Osteoblast (primary cell): Measurements from ENCODE around the gene EIPR1. TPM values are rescaled to one million over a fixed set of nuclear protein-coding genes. Genes with fewer than 3 reads are reported as not detected.
"Not testable (repeated sequence)": the region's sequence is repeated elsewhere in the genome, so short reads cannot be mapped to it uniquely, and the experiment has no call there.

Experiments
- DNase-seq: peaks from one replicate; pipeline ENCODE4 v3.0.0; 2011; ENCODE audit warnings: low spot score, mixed read lengths; ENCODE audit not compliant: insufficient read length; ENCODE audit errors: missing footprints
- H2AFZ ChIP-seq: 2 replicates; pipeline ENCODE4 v1.6.0; 2011; ENCODE audit warnings: mild to moderate bottlenecking, low read length
- H3K27ac ChIP-seq: 2 replicates; pipeline ENCODE4 v1.5.1; 2011; ENCODE audit warnings: mild to moderate bottlenecking, low read depth, low read length, moderate library complexity
- H3K27me3 ChIP-seq: 2 replicates; pipeline ENCODE4 v1.6.0; 2012; ENCODE audit warnings: mild to moderate bottlenecking, control low read depth, inconsistent platforms, low read length, moderate library complexity; ENCODE audit not compliant: insufficient read depth
- H3K36me3 ChIP-seq: 2 replicates; pipeline ENCODE4 v1.5.1; 2011; ENCODE audit warnings: mild to moderate bottlenecking, low read length, control low read depth, moderate library complexity; ENCODE audit not compliant: insufficient read depth
- H3K4me1 ChIP-seq: 2 replicates; pipeline ENCODE4 v1.5.1; 2011; ENCODE audit warnings: mild to moderate bottlenecking, low read length, control low read depth, moderate library complexity; ENCODE audit not compliant: insufficient read depth
- H3K4me2 ChIP-seq: 2 replicates; pipeline ENCODE4 v1.6.0; 2011; ENCODE audit warnings: mild to moderate bottlenecking, low read length; ENCODE audit not compliant: insufficient read depth
- H3K4me3 ChIP-seq: fragments of 200-600 bp; sonication (generic); 3 replicates; pipeline ENCODE4 v1.5.1; 2012; ENCODE audit warnings: mild to moderate bottlenecking, low read length, inconsistent platforms; ENCODE audit not compliant: insufficient read depth
- H3K79me2 ChIP-seq: 2 replicates; pipeline ENCODE4 v1.6.0; 2012; ENCODE audit warnings: mild to moderate bottlenecking, low read length, control low read depth, inconsistent platforms; ENCODE audit not compliant: insufficient read depth
- H3K9me3 ChIP-seq: 2 replicates; pipeline ENCODE4 v1.5.1; 2011; ENCODE audit warnings: low read depth, low read length, control low read depth
- H4K20me1 ChIP-seq: 2 replicates; pipeline ENCODE4 v1.6.0; 2012; ENCODE audit warnings: mild to moderate bottlenecking, low read length, control low read depth; ENCODE audit not compliant: insufficient read depth
- CTCF ChIP-seq: IDR thresholded peaks from 2 replicates; pipeline ENCODE4 v1.5.1; 2011; ENCODE audit warnings: mild to moderate bottlenecking, low read depth, low read length, moderate library complexity; ENCODE audit errors: extremely low read depth
- total RNA-seq: library from RNA; depleted of rRNA; stranded (reverse); fragments of >200 nt; gene quantifications from 2 replicates; pipeline ENCODE4 v1.2.3, GENCODE V29; 2012

EIPR1 gene
- total RNA-seq, 1 donor: 17.7 TPM

- Histone ChIP-seq H3K4me3 (no peak overlapping the region), H3K27ac (no peak overlapping the region), H3K27me3 (no peaks in the 10 kb centered on the region), H3K79me2 (no peaks in the 10 kb centered on the region), H3K4me1 (no peaks in the 10 kb centered on the region), H4K20me1 (peaks cover 6% of the 10 kb centered on the region), H3K4me2 (no peak overlapping the region), H3K36me3 (no peaks in the 10 kb centered on the region), H3K9me3 (no peaks in the 10 kb centered on the region), H2AFZ (no peak overlapping the region)
- DNase-seq: peak; percentile 14
- TF ChIP-seq CTCF: no peak
These were observed 89.7 kb downstream of the EIPR1 start for GRCh38 chr2:3287896-3288295.

GRCh38 chr2:3286646-3287036, 91.0 kb downstream of the EIPR1 start:
- not testable (repeated sequence) for H3K4me3 ChIP-seq, H3K9me3 ChIP-seq, H3K27me3 ChIP-seq, H3K36me3 ChIP-seq, H3K27ac ChIP-seq, H3K4me2 ChIP-seq, H2AFZ ChIP-seq, H3K79me2 ChIP-seq, H3K4me1 ChIP-seq
- peaks cover 11% of the 10 kb centered on the region for H4K20me1 ChIP-seq
- DNase-seq: peak; percentile 25

GRCh38 chr2:3285901-3286645, 91.5 kb downstream of the EIPR1 start:
- peak; percentile 88 for DNase-seq
- no peak for TF ChIP-seq CTCF
- peaks cover 11% of the 10 kb centered on the region for H4K20me1 ChIP-seq
- no peak overlapping the region for H3K4me2 ChIP-seq
- no peaks in the 10 kb centered on the region for H3K36me3 ChIP-seq
- no peaks in the 10 kb centered on the region for H3K27me3 ChIP-seq
- H3K27ac ChIP-seq: no peak overlapping the region
- no peaks in the 10 kb centered on the region for H3K9me3 ChIP-seq
- no peak overlapping the region for H3K4me3 ChIP-seq
- no peaks in the 10 kb centered on the region for H3K4me1 ChIP-seq
- no peak overlapping the region for H2AFZ ChIP-seq
- no peaks in the 10 kb centered on the region for H3K79me2 ChIP-seq

GRCh38 chr2:3284657-3285630, 92.7 kb downstream of the EIPR1 start:
- H3K36me3 ChIP-seq: no peaks in the 10 kb centered on the region
- peaks cover 7% of the 10 kb centered on the region for H4K20me1 ChIP-seq
- H3K4me2 ChIP-seq: no peak overlapping the region
- peak; percentile 81 for DNase-seq
- H3K27me3 ChIP-seq: no peaks in the 10 kb centered on the region
- H3K4me1 ChIP-seq: no peaks in the 10 kb centered on the region
- no peaks in the 10 kb centered on the region for H3K79me2 ChIP-seq
- no peak overlapping the region for H3K27ac ChIP-seq
- no peak for TF ChIP-seq CTCF
- H3K9me3 ChIP-seq: no peaks in the 10 kb centered on the region
- no peak overlapping the region for H3K4me3 ChIP-seq
- H2AFZ ChIP-seq: no peak overlapping the region

- not testable (repeated sequence) for H3K4me2 ChIP-seq, H2AFZ ChIP-seq, H3K36me3 ChIP-seq, H3K79me2 ChIP-seq, H3K4me3 ChIP-seq, H3K27ac ChIP-seq, H4K20me1 ChIP-seq, H3K27me3 ChIP-seq, H3K9me3 ChIP-seq, H3K4me1 ChIP-seq
- peak; percentile 8 for DNase-seq
These were observed 93.6 kb downstream of the EIPR1 start for GRCh38 chr2:3283876-3284656.
